HT-29 (cell line): Measurements from ENCODE around the gene AKIP1. TPM values are rescaled to one million over a fixed set of nuclear protein-coding genes. Genes with fewer than 3 reads are reported as not detected.
"Not testable (repeated sequence)": the region's sequence is repeated elsewhere in the genome, so short reads cannot be mapped to it uniquely, and the experiment has no call there.

Experiments
- DNase-seq: peaks from one replicate; pipeline ENCODE4 v3.0.0-alpha.2; 2015; ENCODE audit warnings: low spot score
- total RNA-seq: library from RNA; depleted of rRNA; stranded (reverse); fragments of >200 nt; shearing (Covaris generic); gene quantifications from 2 replicates; pipeline ENCODE4 v1.2.3, GENCODE V29; 2014

The AKIP1 gene
- total RNA-seq, 1 experiment from 2014 or later = 19.3 TPM

DNA sequence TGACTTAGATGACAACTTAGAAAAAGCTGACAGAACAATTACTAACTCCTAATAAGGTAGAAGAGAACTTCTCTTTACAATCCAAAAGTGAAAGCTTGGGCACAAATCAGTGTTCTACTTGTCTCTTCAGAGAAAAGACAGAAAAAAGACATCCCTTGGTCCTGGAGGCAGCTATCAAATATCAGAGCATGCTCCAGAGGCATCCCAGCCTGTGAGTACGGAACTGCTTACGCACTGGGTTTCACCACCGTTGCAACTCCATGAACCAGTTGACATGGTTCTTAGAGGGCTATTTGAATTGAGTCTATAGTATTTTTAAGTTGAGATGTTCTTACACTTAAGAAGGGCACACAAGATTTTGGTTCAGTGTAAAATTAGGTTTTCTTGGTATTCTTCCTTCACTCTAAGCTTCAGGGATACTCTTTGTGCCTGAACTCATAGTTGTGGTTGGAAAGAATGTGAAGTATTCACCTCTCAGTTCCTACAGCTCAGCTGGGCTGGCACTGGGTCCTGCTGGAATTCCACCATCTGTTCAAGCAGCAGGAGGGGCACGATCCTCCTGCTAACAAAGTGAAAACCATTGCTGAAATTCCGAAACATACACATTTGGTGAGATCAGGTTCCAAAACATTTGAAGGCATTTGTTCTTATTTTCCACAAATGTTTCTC, 6.3 kb downstream of the AKIP1 start:
- DNase-seq = no peak

DNA sequence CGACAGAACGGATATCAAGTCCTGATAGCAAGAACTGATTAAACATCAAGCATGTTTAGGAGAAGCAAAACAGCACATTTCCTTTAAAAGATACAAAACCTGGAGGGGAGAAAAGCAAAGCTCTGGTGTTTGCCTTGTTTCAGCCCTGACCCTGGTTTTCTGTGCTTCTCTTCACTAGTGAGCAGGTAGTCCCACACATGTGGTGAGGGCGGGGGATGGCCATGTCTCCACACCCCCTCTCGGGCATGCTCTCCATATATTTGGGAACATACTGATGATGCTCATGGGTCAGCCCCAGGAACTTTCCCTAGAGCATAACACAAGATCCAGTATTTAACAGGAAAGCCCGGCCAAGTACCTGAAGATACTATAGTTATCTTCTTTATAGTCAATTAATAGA, 11.7 kb downstream of the AKIP1 start:
- DNase-seq = no peak

- no peak for DNase-seq
Observed at GRCh38 chr11:8925711-8926110, 14.7 kb downstream of the AKIP1 start.

DNA sequence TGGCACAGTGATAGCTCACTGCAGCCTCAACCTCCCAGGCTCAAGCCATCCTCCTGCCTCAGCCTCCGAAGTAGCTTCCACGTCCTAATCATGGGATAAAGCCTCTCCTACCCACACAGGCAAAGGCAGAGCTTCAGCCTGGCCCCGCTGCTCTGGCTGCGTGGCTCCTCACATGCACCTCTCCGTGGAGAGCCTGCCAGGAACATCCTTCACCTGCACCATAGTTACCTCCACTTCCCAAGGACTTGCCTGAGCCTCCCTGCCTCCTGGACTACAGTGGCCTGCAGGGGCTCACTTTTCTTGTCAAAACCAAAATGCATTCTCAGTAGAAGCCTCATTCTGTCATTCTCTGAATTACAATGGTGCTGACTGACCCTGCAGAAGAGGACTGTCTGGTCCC, 15.2 kb downstream of the AKIP1 start:
- DNase-seq = no peak

GRCh38 chr11:8927233-8927632, 16.2 kb downstream of the AKIP1 start:
- DNase-seq = no peak

DNA sequence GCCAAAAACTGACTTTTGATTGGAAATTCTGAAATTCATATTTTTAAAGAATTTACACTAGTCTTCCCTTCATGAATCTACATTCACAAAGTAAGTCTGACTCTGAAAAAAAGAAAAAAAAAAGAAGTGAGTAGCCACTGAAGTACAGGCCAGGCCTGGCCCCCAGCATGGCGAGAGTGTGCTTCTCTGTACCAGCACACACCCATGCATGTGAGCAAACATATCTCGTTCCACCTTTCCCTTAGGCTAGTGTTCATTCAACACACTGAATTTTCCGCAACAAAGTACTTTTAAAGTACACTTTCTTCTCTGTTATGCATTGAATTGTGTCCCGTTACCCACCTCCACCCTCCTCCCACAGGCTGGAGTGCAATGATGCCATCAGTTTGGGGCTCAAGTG, 17.2 kb downstream of the AKIP1 start:
- DNase-seq = no peak

GRCh38 chr11:8928981-8929615, 18.1 kb downstream of the AKIP1 start:
- no peak for DNase-seq

GRCh38 chr11:8930456-8931175, 19.6 kb downstream of the AKIP1 start:
- DNase-seq = no peak

DNA sequence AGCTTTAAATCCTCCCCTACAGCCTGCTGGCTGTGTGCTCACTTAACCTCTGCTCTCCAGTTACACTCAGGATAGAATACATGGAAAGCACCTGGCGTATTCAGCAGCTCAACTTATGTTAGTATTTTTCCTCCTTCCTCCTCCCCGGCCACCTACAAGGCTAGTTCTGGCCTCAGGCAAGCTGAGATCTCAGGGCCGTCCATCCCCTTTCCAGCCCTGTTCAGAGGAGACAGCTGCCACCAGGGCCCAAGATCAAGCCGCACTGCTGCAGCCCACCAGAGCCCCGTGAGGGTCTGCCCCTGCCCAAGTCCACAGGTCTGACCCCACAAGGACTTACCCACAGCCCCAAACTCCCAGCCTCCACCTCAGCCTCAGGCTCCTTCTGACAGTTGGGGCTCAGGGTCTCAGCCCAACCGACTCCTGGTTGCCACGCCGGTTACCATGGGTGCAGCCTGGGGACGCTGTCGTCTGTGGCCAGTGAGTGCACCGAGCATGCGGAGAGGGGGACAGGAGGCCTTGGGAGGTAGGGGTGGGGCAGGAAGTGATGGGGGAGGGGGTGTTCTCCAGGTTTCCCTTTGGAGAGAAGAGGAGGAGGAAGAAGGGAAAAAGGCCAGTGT, 21.7 kb downstream of the AKIP1 start, which contains the start of gene C11orf16:
Gene C11orf16, minus strand, starts transcription at position 384 of the 617 bp plus-strand sequence. CDS start 639 bp downstream, outside the sequence.
- no peak for DNase-seq

GRCh38 chr11:8933931-8934330, 22.9 kb downstream of the AKIP1 start:
- DNase-seq = no peak

DNA sequence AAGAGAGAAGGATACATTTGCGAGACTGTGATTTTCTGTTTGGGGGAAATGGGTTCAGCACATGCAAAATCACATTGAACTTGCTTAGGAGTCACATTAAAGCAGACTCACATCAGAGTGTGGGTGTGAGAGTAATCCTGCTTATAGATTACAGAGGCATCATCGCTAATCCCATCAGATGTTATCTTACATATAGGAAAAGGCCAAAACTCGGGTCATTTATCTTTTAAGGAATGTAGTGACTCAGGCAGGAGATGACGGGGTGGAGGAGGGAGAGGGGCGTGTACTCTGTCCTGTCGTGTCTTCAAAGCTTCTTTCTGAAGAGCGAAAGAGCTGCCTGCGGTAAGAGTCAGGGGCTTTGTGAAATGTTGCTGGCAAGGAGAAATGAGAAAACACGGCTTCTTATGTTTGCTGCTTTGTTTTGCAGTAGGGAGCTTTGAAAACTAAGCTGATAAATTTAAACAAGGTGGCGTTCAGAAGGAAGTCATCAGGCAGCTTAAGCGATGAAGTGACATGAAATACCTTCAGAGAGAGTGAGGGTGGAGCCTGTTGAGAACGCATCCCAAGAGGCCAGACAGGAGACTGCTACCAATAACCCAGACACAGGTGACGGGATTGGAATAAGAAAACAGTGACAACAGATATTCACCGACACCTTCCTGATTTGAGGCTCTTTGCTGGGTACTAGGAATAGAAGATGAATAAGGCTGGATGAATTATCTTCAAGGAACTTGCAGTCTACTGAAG, 23.9 kb downstream of the AKIP1 start:
- peak; percentile 46 for DNase-seq

DNA sequence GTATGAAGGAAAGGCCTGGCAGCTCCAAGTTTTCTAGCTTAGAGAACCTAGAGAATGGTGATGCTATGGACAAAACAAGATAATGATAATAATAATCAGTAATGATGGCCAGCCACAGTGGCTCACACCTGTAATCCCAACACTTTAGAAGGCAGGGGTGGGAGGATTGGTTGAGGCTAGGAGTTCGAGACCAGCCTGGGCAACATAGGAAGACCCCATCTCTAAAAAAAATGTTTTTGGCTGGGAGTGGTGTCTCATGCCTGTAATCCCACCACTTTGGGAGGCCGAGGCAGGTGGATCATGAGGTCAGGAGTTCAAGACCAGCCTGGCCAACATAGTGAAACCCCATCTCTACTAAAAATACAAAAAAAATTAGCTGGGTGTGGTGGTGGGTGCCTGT, 24.8 kb downstream of the AKIP1 start:
- not testable (repeated sequence) for DNase-seq

DNA sequence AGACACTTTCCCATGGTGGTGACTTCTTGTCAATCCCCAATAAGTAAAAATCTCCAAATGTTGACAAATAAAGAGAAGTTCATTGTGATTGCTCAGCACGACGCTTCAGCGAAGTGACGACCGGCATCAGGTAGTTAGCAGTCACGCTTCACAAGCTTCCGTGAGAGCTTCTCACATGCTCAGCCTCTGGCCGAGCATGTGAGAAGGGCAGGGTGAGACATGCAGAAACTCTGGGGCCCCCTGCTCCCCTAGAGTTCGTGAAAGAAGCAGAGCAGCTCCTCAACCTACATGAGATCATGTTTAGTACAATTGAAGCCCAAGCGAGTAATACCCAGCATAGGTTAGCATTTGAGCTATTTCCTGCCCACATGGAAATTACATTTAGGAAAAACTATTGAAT, 26.2 kb downstream of the AKIP1 start:
- no peak for DNase-seq

DNA sequence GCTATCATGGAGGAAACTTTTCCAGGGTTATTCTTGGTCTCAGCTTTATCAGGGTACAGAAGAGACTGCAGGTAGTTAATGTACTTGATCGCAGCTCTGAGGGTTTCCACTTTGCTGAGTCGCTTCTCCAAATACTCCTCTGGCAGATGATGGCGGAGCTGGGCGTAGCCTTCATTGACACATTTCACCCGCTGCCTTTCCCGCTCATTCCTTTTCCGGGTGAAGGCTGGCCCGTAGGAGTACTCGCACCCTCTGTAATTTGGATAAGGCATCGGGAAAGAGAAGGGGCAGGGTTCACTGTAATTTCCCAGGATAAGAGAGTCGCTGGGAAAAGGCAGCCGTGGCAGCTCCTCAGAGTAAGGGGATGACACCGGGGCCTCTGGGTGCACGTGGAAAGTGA, 26.7 kb downstream of the AKIP1 start:
- DNase-seq = no peak

GRCh38 chr11:8941341-8942103, 30.5 kb downstream of the AKIP1 start:
- no peak for DNase-seq

- no peak for DNase-seq
Observed at GRCh38 chr11:8942518-8943066, 31.6 kb downstream of the AKIP1 start, which contains the start of gene ASCL3. TSS of gene ASCL3 (minus strand) at chr11:8943016. CDS start at chr11:8938161, 4,855 bp downstream.

GRCh38 chr11:8947230-8947943, 36.4 kb downstream of the AKIP1 start:
- no peak for DNase-seq

DNA sequence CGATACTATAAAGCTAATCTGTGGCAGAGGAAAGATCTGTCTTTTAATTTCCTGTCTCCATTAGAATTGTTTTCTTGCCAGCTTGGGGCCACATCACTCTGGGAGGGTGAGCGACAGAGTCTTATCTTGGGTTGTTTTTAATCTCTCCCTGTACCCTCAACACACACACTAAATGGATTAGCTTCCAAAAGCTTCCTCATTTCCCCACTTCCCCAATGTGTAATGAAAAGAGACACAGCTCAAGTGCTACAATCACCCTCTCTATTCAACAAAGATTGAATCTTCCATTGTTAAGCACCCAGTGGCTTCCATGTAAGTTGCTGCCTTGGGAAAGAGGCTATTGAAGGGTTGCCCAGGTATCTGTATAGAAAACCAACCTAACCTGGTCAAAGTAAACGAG, 37.9 kb downstream of the AKIP1 start:
- no peak for DNase-seq

DNA sequence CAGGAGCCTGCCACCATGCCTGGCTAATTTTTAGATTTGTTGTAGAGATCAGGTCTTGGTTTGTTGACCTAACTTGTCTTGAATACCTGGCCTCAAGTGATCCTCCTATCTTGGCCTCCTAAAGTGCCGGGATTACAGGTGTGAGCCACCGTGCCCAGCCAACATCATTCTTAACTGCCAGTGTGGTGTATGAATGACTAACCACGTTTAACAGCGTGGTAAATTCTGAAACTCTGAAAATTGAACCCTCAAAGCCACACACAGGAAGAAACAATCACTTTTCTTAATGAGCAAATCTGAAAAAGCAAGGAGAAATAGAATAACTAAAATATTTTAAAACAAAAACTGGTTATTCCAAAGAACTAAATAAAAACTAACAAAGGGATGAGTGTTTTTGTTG, 45.9 kb downstream of the AKIP1 start:
- no peak for DNase-seq
